ENCODE results near the gene STAB2.
"Not testable (repeated sequence)": the region's sequence is repeated elsewhere in the genome, so short reads cannot be mapped to it uniquely, and the experiment has no call there.

Gene STAB2

DNA sequence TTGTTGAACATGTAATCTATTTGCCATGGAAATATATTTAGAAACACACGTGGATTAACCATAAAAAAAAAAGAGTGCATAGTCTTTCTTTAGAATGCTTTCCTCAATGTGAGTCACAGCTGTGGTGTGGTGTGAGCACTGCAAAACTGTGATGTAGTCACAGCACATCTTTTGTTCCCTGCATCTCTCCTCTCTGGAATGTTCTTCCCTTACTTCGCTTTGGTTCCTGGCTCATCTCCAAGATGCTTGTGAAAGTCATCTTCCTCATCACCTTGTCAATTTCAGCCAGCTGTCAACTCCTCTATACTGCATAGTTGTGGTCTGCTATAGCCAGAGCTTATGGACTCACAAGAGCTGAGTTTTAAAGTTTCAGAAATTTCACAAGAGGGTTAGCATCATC, 60.2 kb downstream of the STAB2 start:
- peak; percentile 97 for ATAC-seq (ENCODE audit: low read depth)
- Histone ChIP-seq H3K27ac (ENCODE audit: poor library complexity, severe bottlenecking) (no peak overlapping the region), H3K9me3 (ENCODE audit: severe bottlenecking) (no peaks in the 10 kb centered on the region), H3K4me1 (ENCODE audit: insufficient read depth, poor library complexity, severe bottlenecking) (peaks cover 5% of the 10 kb centered on the region), H3K4me3 (ENCODE audit: severe bottlenecking) (no peak overlapping the region), H3K36me3 (ENCODE audit: low read depth) (no peaks in the 10 kb centered on the region), H3K27me3 (ENCODE audit: insufficient read depth, poor library complexity, severe bottlenecking) (no peaks in the 10 kb centered on the region)
- TF ChIP-seq CTCF (IDR thresholded peaks at IDR 0.05; ENCODE audit: poor library complexity, severe bottlenecking): no peak
- DNase-seq (ENCODE audit: low spot score): no peak

DNA sequence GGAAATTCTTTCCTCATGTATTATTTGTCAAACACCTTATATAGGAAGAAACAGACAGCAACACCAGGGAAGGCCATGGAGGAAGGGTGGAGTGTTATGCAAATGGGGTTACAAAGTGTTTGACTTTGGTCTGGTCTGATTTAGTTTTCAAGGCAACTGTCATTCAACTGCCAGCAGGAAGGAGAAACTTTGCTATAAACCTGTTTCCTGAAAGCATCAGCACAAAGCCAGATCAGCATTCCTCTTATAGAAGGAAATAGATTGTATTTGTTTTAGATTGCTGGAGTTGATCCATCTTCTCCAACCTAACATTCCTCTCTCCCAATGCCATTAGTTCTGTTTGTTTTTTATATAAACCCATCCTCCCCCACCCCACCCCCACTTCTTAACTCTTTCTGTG, 65.7 kb downstream of the STAB2 start:
- no peak for TF ChIP-seq CTCF (IDR thresholded peaks at IDR 0.05; ENCODE audit: poor library complexity, severe bottlenecking)
- Histone ChIP-seq H3K4me1 (ENCODE audit: insufficient read depth, poor library complexity, severe bottlenecking) (peaks cover under 1% of the 10 kb centered on the region), H3K36me3 (ENCODE audit: low read depth) (no peaks in the 10 kb centered on the region), H3K27me3 (ENCODE audit: insufficient read depth, poor library complexity, severe bottlenecking) (no peaks in the 10 kb centered on the region), H3K4me3 (ENCODE audit: severe bottlenecking) (no peak overlapping the region), H3K27ac (ENCODE audit: poor library complexity, severe bottlenecking) (no peak overlapping the region), H3K9me3 (ENCODE audit: severe bottlenecking) (no peaks in the 10 kb centered on the region)
- no peak for DNase-seq (ENCODE audit: low spot score)
- ATAC-seq (ENCODE audit: low read depth): no peak

DNA sequence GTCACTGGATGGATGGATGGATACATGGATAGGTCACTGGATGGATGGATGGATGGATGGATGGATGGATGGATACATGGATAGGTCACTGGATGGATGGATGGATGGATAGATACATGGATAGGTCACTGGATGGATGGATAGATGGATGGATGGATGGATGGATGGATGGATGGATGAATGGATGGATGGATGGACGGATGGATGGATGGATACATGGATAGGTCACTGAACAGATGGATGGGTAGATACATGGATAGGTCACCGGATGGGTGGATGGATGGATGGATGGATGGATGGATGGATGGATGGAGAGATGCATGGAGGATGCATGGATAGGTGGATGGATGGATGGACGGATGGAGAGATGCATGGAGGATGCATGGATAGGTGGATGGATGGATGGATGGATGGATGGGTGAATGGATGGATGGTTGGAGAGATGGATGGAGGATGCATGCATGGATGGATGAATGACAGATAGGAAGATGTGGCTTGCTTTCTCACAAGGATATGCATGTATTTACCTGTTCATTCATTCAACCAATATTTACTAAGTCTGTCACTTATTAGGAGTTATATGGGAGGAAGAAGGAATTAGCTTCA, 66.6 kb downstream of the STAB2 start:
- not testable (repeated sequence) for H3K4me1 ChIP-seq (ENCODE audit: insufficient read depth, poor library complexity, severe bottlenecking); ATAC-seq (ENCODE audit: low read depth); H3K27ac ChIP-seq (ENCODE audit: poor library complexity, severe bottlenecking); H3K9me3 ChIP-seq (ENCODE audit: severe bottlenecking); H3K4me3 ChIP-seq (ENCODE audit: severe bottlenecking); DNase-seq (ENCODE audit: low spot score); H3K36me3 ChIP-seq (ENCODE audit: low read depth); H3K27me3 ChIP-seq (ENCODE audit: insufficient read depth, poor library complexity, severe bottlenecking)

DNA sequence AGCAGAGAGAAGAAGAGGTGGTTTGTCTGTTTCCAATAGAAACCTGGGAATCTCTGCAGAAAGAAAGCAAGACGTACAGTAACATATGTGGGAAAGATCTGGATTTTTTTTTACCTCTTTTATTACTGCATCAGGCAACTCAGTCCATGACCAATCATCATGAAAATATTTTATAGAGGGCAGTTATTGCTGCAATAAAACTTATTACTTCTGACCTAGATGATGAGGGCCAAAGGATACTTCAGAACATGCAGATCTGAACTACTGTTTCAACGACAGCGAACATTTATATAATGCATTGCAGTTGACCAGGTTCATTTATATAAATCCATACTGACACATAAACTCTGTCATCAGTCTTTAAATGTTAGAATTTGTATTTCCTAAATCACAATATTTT, 67.7 kb downstream of the STAB2 start:
- Histone ChIP-seq H3K9me3 (ENCODE audit: severe bottlenecking) (no peaks in the 10 kb centered on the region), H3K4me3 (ENCODE audit: severe bottlenecking) (no peak overlapping the region), H3K27ac (ENCODE audit: poor library complexity, severe bottlenecking) (no peak overlapping the region), H3K36me3 (ENCODE audit: low read depth) (no peaks in the 10 kb centered on the region), H3K27me3 (ENCODE audit: insufficient read depth, poor library complexity, severe bottlenecking) (no peaks in the 10 kb centered on the region), H3K4me1 (ENCODE audit: insufficient read depth, poor library complexity, severe bottlenecking) (no peaks in the 10 kb centered on the region)
- ATAC-seq (ENCODE audit: low read depth): no peak
- DNase-seq (ENCODE audit: low spot score): no peak
- TF ChIP-seq CTCF (IDR thresholded peaks at IDR 0.05; ENCODE audit: poor library complexity, severe bottlenecking): no peak

DNA sequence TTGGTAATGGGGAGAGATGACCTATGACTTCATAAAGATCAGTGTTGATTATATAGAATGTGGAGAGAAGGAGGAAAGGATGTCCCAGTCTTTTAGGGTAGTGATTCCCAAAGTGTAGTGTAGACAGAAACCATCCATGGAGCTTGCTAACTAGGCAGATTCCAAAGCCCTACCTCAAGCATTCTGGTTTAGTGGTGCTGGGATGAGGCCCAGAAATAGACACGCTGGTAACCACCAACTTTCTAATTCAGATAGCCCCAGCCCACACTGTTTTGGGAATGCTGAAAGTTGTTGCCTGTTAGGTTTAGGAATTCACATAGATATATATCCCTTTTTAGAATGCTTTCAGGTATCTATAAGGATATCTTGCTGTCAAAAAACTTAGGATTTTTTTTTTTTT, 69.2 kb downstream of the STAB2 start:
- no peak for ATAC-seq (ENCODE audit: low read depth)
- no peak overlapping the region for H3K27ac ChIP-seq (ENCODE audit: poor library complexity, severe bottlenecking)

More for the DNA sequence above, 69.2 kb downstream of the STAB2 start:
- Histone ChIP-seq H3K4me3 (ENCODE audit: severe bottlenecking) (no peak overlapping the region), H3K36me3 (ENCODE audit: low read depth) (no peaks in the 10 kb centered on the region), H3K4me1 (ENCODE audit: insufficient read depth, poor library complexity, severe bottlenecking) (no peaks in the 10 kb centered on the region), H3K27me3 (ENCODE audit: insufficient read depth, poor library complexity, severe bottlenecking) (no peaks in the 10 kb centered on the region), H3K9me3 (ENCODE audit: severe bottlenecking) (no peaks in the 10 kb centered on the region)
- no peak for TF ChIP-seq CTCF (IDR thresholded peaks at IDR 0.05; ENCODE audit: poor library complexity, severe bottlenecking)
- no peak for DNase-seq (ENCODE audit: low spot score)

Data from RWPE2 (cell line).